SK-N-SH treated with all-trans-retinoic acid at 6 μM for 48 hours (cell line): ENCODE measurements around the gene CD244.

Experiments
- ATAC-seq: fragments of 200-7000 bp; cut with Tn5 transposase; 3 replicates; pipeline ENCODE4 v1.9.1; 2020; ENCODE audit warnings: mild to moderate bottlenecking, moderate library complexity
- ARNTL ChIP-seq: fragments of 450-650 bp; formaldehyde crosslinking; IDR thresholded peaks from 2 replicates; pipeline ENCODE4 v1.5.0; 2020; ENCODE audit warnings: low read depth, mild to moderate bottlenecking, moderate library complexity, borderline replicate concordance
- CREB5 ChIP-seq: fragments of 250-450 bp; sonication (Bioruptor Pico); IDR thresholded peaks from 2 replicates; pipeline ENCODE4 v1.5.1; 2020; ENCODE audit warnings: low read depth, mild to moderate bottlenecking, moderate library complexity
- CSDC2 ChIP-seq: fragments of 250-450 bp; sonication (Bioruptor Pico); IDR thresholded peaks from 2 replicates; pipeline ENCODE4 v1.5.0; 2020; ENCODE audit warnings: mild to moderate bottlenecking, moderate library complexity
- CSRNP3 ChIP-seq: fragments of 250-450 bp; sonication (Bioruptor Pico); IDR thresholded peaks from 2 replicates; pipeline ENCODE4 v1.5.1; 2021; ENCODE audit warnings: mild to moderate bottlenecking, moderate library complexity
- ESRRG ChIP-seq: fragments of 250-450 bp; sonication (Bioruptor Pico); IDR thresholded peaks from 2 replicates; pipeline ENCODE4 v1.6.1; 2021; ENCODE audit warnings: mild to moderate bottlenecking
- GLIS3 ChIP-seq: fragments of 250-450 bp; sonication (Bioruptor Pico); IDR thresholded peaks from 2 replicates; pipeline ENCODE4 v1.5.0; 2020; ENCODE audit warnings: mild to moderate bottlenecking, moderate library complexity
- ISL1 ChIP-seq: fragments of 250-450 bp; sonication (Bioruptor Pico); IDR thresholded peaks from 2 replicates; pipeline ENCODE4 v2.1.2; 2022; ENCODE audit warnings: mild to moderate bottlenecking, moderate library complexity
- OSR1 ChIP-seq: fragments of 250-450 bp; sonication (Bioruptor Pico); IDR thresholded peaks from 2 replicates; pipeline ENCODE4 v1.8.0; 2022; ENCODE audit warnings: moderate library complexity, mild to moderate bottlenecking, inconsistent platforms
- POU6F1 ChIP-seq: fragments of 250-450 bp; sonication (Bioruptor Pico); IDR thresholded peaks from 2 replicates; pipeline ENCODE4 v1.8.0; 2021; ENCODE audit warnings: low read depth, mild to moderate bottlenecking, moderate library complexity, borderline replicate concordance
- PPARA ChIP-seq: fragments of 250-450 bp; sonication (Bioruptor Pico); IDR thresholded peaks from 2 replicates; pipeline ENCODE4 v1.5.0; 2020; ENCODE audit warnings: mild to moderate bottlenecking, borderline replicate concordance
- RARB ChIP-seq: fragments of 250-450 bp; sonication (Bioruptor Pico); IDR thresholded peaks from 2 replicates; pipeline ENCODE4 v1.8.0; 2021; ENCODE audit warnings: mild to moderate bottlenecking, moderate library complexity
- SNAI2 ChIP-seq: fragments of 250-450 bp; sonication (Bioruptor Pico); IDR thresholded peaks from 2 replicates; pipeline ENCODE4 v1.5.0; 2020; ENCODE audit warnings: mild to moderate bottlenecking, moderate library complexity
- TCF4 ChIP-seq: fragments of 250-450 bp; sonication (Bioruptor Pico); IDR thresholded peaks from 2 replicates; pipeline ENCODE4 v1.8.0; 2021; ENCODE audit warnings: mild to moderate bottlenecking, moderate library complexity, borderline replicate concordance
- TOX ChIP-seq: fragments of 250-450 bp; sonication (Bioruptor Pico); IDR thresholded peaks from 2 replicates; pipeline ENCODE4 v1.8.0; 2021; ENCODE audit warnings: mild to moderate bottlenecking, moderate library complexity, borderline replicate concordance
- TSHZ2 ChIP-seq: fragments of 250-450 bp; sonication (Bioruptor Pico); IDR thresholded peaks from 2 replicates; pipeline ENCODE4 v1.5.0; 2020; ENCODE audit warnings: mild to moderate bottlenecking, moderate library complexity
- ZNF565 ChIP-seq: fragments of 450-650 bp; formaldehyde crosslinking; conservative IDR thresholded peaks from 2 replicates; pipeline ENCODE4 v1.5.0; 2020; ENCODE audit warnings: low read depth, mild to moderate bottlenecking, moderate library complexity
- ZNF8 ChIP-seq: fragments of 450-650 bp; formaldehyde crosslinking; IDR thresholded peaks from 2 replicates; pipeline ENCODE4 v1.5.0; 2020; ENCODE audit warnings: mild to moderate bottlenecking, moderate library complexity
- TF ChIP-seq, protein P1 (sequence below): fragments of 250-450 bp; sonication (Bioruptor Pico); IDR thresholded peaks from 2 replicates; pipeline ENCODE4 v1.8.0; 2020; ENCODE audit warnings: mild to moderate bottlenecking, moderate library complexity, borderline replicate concordance

Gene CD244

DNA sequence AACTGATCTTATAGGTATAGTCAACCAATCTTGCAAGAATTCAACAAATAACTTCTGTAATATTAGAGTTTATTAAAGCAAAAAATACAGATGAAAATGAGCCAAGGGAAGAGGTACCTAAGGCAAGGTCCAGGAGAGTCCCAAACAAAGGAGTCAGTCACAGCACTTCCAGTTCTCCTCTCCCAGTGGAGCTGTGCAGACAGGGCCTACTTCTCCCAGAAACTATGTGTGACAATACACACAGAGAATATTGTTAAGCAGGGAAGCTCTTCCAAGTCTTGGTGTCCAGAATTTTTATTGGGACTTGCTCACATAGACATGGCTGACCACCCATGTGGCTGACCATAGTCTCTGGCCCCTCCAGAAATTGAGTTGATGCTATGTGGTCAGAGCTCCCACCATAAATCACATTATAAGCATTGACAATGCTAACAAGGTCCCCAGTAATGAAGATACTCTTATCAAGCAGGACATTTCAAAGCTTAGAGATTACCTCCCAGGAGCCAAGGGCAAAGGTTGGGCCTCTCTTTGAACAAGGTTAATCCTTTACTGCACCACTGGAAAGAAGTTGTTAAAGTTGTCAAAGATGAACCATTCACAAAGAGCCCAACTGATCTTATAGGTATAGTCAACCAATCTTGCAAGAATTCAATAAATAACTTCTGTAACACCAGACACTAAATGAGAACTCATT, 3.5 kb upstream of the CD244 start:
- TF ChIP-seq RARB (no peak), TSHZ2 (no peak), TOX (no peak), OSR1 (CRISPR knock-in tag) (no peak), ZNF565 (no peak), SNAI2 (no peak), GLIS3 (CRISPR knock-in tag) (no peak)

GRCh38 chr1:160865337-160865736, 2.6 kb upstream of the CD244 start:
- ATAC-seq, result no peak
- no peak for TF ChIP-seq CSRNP3

More for the DNA sequence above, 3.5 kb upstream of the CD244 start:
- no peak for ATAC-seq

- ATAC-seq, result no peak
Observed at GRCh38 chr1:160864173-160864572, 1.5 kb upstream of the CD244 start.

GRCh38 chr1:160863774-160864131, 1.1 kb upstream of the CD244 start:
- ATAC-seq, result no peak
- TF ChIP-seq, protein P1, sequence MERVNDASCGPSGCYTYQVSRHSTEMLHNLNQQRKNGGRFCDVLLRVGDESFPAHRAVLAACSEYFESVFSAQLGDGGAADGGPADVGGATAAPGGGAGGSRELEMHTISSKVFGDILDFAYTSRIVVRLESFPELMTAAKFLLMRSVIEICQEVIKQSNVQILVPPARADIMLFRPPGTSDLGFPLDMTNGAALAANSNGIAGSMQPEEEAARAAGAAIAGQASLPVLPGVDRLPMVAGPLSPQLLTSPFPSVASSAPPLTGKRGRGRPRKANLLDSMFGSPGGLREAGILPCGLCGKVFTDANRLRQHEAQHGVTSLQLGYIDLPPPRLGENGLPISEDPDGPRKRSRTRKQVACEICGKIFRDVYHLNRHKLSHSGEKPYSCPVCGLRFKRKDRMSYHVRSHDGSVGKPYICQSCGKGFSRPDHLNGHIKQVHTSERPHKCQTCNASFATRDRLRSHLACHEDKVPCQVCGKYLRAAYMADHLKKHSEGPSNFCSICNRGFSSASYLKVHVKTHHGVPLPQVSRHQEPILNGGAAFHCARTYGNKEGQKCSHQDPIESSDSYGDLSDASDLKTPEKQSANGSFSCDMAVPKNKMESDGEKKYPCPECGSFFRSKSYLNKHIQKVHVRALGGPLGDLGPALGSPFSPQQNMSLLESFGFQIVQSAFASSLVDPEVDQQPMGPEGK (CRISPR knock-in tag), result no peak
- TF ChIP-seq PPARA (CRISPR knock-in tag), result no peak
- TF ChIP-seq CSRNP3, result no peak
- no peak for TF ChIP-seq ISL1 (CRISPR knock-in tag)
- no peak for TF ChIP-seq CSDC2 (CRISPR knock-in tag)
- no peak for TF ChIP-seq ESRRG (CRISPR knock-in tag)
- TF ChIP-seq CREB5 (CRISPR knock-in tag), result no peak
- TF ChIP-seq SNAI2, result no peak
- no peak for TF ChIP-seq POU6F1 (CRISPR knock-in tag)
- TF ChIP-seq TCF4 (CRISPR knock-in tag), result no peak

More at GRCh38 chr1:160864173-160864572, 1.5 kb upstream of the CD244 start:
- no peak for TF ChIP-seq OSR1 (CRISPR knock-in tag)
- no peak for TF ChIP-seq ISL1 (CRISPR knock-in tag)
- no peak for TF ChIP-seq ZNF8 (CRISPR knock-in tag)
- no peak for TF ChIP-seq RARB
- no peak for TF ChIP-seq CSDC2 (CRISPR knock-in tag)
- no peak for TF ChIP-seq SNAI2
- no peak for TF ChIP-seq ARNTL (CRISPR knock-in tag)
- no peak for TF ChIP-seq ZNF565
- TF ChIP-seq POU6F1 (CRISPR knock-in tag), result no peak
- TF ChIP-seq CREB5 (CRISPR knock-in tag), result no peak
